Inferior parietal cortex (tissue), 1 donor: ENCODE data around the gene NID1.
"Not testable (repeated sequence)": the region's sequence is repeated elsewhere in the genome, so short reads cannot be mapped to it uniquely, and the experiment has no call there.

ENCODE experiments used
- DNase-seq: peaks from one replicate; pipeline ENCODE4 v3.0.0-alpha.2; 2016; ENCODE audit errors: extremely low spot score

NID1 gene

GRCh38 chr1:236096660-236097482, 32.0 kb upstream of the NID1 start:
- not testable (repeated sequence) for DNase-seq

- DNase-seq, result no peak
Observed at GRCh38 chr1:236095705-236096520, 31.0 kb upstream of the NID1 start.

DNA sequence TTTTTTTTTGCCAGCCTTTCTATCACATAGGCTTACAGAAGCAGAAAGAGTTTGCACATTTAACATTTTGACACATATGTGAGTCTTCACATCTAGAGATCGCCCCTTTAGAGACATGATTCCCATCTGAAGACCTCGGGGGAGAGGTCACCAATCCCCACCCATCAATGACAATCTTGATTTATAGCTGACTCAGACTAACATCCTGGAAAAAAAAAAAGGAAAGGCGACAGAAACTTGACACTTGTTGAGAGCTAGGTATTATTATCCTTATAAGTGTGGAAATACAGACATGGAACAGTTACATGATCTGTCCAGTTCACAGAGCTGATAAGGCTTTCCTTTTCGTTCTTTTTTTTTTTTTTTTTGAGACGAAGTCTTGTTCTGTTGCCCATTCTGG, 28.0 kb upstream of the NID1 start:
- no peak for DNase-seq

GRCh38 chr1:236091933-236092318, 27.0 kb upstream of the NID1 start:
- DNase-seq, result no peak

DNA sequence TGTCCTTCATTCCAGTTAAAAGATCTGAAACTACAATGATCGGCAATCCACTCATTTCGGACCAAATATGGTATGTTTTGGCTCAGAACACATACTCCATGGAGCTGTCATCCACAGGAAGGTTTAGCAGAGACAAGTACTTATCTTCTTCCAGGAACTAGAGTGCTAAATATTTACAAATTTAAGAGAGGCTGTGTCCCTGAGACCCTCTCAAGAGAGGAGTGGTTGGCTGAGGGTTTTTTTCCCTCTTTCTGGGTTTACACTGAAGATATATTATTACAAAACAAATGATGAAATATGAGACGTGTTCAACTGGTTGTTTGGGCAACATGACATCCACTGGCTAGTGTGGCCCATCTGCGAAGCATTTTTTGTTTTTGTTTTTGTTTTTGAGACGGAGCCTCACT, 25.9 kb upstream of the NID1 start:
- DNase-seq, result no peak

DNA sequence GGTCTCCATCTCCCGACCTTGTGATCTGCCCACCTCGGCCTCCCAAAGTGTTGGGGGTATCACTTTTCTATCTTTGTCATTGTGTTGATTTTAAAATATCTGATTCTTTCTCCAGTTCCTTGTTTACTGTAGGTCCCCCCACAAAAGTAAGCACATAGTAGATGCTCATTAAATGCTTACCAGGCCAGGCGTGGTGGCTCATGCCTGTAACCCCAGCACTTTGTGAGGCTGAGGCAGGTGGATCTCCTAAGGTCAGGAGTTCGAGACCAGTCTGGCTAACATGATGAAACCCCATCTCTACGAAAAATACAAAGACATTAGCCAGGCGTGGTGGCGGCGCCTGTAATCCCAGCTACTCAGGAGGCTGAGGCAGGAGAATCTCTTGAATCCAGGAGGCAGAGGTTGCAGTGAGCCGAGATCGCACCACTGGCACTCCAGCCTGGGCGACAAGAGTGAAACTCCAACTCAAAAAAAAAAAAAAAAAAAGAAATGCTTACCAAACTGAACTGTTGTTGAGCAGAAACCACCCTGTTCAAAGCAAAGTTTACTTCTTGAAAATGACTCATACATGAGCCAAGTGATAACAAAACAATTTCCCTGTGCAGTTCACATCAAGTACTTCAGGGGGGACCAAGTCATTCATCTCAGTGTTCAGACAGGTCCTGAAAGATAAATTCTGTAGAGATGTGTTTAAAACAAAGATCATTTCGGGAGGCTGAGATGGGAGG, 24.3 kb upstream of the NID1 start:
- DNase-seq, result no peak

DNA sequence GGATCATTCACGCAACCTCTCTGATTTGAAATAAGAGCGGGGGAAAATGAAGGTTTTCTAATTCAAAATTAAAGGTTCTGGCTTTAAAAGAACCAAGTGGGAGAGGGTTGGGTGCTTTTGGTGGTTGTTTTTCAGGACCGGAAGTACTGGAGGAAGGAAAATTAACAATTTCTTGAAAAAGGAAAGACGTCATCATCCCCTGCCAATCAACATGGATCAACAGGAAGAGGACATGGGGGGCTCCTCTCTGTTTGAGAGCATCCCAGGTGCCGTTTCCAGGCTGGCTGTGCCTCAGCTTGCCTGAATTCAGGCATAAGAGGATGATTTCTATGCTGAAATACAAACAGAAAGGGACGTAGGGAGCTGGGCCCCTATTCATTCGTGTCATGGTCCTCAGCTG, 21.6 kb upstream of the NID1 start:
- no peak for DNase-seq

DNA sequence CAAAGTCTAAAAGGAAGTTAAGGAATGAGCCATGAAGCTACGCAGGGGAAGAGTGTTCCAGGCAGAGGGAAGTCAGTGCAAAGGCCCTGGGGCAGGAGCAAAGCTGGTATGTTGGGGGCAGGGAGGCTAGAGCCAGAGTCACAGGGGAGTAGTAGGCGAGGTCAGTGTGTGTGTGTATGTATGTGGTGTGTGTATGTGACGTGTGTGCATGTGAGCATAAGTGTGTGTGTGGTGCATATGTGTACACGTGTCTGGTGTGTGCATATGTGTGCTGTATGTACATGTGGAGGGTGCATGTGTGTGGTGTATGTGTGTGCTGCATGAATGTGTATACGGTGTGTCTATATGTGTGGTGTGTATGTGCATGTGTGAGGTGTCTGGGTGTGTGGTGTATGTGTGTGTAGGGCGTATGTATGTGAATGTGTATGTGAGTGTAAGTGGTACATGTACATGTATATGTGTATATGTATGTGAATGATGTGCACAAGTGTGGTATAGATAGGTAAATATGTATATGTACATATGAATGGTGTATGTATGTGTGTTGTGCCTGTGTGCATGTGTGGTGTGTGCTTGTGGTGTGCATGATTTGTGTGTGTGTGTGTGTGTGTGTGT, 20.8 kb upstream of the NID1 start:
- no peak for DNase-seq

- DNase-seq, result no peak
Observed at GRCh38 chr1:236084386-236084730, 19.5 kb upstream of the NID1 start.

DNA sequence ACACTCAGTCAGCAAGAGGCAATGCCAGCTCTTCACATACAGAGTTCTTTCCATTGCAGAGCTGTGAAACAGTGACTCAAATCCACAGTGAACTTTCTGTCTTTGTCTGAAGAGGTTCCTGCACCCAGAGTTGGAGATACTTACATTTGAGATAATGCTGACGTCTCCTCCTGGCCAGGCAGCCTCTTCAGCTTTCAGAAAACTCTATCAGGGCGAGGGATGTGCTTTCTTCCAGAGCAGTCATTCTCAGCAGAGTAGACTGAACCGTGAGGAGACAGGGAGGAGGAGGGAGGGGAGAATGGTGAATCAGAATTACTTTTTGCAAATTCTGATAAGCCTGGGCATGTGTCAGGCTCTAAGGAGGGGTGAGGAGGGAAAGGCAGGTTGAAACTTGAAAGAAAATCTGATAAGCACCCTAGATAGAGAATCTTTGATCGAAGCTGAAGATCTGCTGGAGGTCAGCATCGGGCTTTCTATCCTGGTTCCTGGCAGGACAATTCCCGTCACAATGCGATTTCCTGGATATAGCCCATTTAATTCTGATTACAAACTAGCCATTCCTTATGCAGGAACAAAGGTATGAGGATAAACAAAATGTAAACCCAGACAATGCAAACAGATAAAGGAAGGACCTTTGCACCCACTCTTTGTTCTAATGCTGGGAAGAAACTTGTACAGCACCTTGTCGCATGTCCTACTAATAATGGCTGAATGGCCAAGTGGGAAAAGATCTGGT, 18.9 kb upstream of the NID1 start:
- no peak for DNase-seq

- DNase-seq, result no peak
Observed at GRCh38 chr1:236082526-236082925, 17.6 kb upstream of the NID1 start.

DNA sequence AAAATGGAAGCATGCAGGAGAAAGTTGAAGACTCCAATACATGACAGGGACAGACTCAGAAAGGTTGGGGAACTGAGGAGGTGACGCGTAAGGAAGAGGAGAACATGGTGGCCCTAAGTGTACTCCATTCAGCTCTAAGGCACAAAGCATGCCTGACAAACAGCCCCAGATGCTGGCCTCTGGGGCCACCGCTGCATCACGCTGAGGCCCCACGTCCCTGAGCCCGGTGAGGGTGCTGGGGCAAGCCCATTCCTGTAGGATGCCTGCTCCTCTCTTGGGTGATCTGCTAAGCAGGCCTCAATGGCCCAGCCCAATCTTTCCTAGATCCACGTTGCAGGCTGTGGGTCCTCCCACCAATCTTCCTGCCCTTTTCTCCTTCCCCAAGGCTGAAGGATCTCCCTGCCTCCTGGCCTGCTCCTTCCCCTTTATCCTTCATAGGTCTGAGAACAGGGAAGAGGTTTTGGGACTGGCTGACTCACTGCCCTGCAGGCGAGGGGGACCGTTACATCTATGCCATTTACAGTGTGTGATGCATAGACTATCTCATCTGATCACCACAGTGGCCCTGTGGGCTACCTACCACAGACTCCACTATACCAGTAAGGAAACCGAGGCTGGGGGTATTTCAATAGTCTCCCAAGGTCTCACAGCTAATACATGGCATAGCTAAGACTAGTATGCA, 16.8 kb upstream of the NID1 start:
- DNase-seq, result no peak

GRCh38 chr1:236079703-236080102, 14.8 kb upstream of the NID1 start:
- no peak for DNase-seq

- no peak for DNase-seq
Observed at GRCh38 chr1:236078993-236079392, 14.1 kb upstream of the NID1 start.

DNA sequence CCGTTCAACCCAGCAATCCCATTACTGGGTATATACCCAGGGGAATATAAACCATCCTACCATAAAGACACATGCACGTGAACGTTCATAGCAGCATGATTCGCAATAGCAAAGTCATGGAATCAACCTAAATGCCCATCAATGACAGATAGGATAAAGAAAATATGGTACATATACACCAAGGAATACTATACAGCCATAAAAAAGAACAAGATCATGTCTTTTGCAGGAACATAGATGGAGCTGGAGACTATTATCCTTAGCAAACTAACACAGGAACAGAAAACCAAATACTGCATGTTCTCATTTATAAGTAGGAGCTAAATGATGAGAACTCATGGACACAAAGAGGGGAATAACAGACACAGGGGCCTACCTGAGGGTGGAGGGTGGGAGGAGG, 13.2 kb upstream of the NID1 start:
- DNase-seq, result not testable (repeated sequence)

- no peak for DNase-seq
Observed at GRCh38 chr1:236075848-236076247, 11.0 kb upstream of the NID1 start.

DNA sequence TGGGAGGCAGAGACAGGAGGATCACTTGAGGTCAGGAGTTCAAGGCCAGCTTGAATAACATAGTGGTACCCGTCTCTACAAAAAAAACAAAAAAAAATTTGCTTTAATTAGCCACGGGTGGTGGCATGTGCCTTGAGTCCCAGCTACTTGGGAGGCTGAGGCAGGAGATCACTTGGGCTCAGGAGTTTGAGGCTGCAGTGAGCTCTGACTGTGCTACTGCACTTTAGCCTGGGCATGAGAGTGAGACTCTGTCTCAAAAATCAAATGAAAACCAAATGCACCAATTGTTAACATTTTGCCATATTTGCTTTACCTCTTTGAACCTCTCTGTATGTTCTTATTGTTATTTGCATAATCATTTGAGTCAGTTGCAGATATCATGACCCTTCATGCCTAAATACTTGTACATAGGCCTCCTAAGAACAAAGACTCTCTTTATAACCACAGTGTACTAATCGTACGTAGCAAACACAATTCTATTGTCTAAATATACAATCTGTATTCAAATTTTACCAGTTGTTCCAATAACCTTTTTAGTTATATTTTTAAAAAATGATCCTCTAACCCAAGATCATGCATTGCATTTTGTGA, 8.5 kb upstream of the NID1 start:
- DNase-seq, result no peak

GRCh38 chr1:236072001-236072400, 7.1 kb upstream of the NID1 start:
- no peak for DNase-seq

DNA sequence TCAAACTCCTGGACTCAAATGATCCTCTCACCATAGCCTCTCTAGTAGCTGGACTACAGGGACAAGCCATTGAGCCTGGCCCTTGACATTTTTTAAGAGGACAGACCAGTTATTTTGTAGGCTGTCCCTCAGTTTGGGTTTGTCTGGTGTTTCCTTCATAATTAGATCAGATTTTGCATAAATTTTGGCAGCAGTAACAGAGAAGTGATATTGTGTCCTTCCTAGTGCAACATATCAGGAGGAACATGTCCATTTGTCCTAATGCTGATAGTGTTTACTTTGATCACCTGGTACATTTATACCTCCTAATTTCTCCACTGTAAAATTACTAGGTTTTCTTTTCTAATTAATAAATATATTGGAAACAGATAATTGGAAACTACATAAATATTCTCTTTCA, 5.9 kb upstream of the NID1 start:
- DNase-seq, result no peak

GRCh38 chr1:236069796-236070195, 4.9 kb upstream of the NID1 start:
- no peak for DNase-seq
